ENCODE measurements around the gene ADAMTS17.

The ADAMTS17 gene

GRCh38 chr15:100193277-100193860, 148.4 kb downstream of the ADAMTS17 start:
- DNase-seq, result no peak

- DNase-seq, result no peak
These were observed 149.4 kb downstream of the ADAMTS17 start for GRCh38 chr15:100192097-100193080.

GRCh38 chr15:100191161-100191560, 150.6 kb downstream of the ADAMTS17 start:
- no peak for DNase-seq

GRCh38 chr15:100190675-100191074, 151.1 kb downstream of the ADAMTS17 start:
- DNase-seq, result no peak

GRCh38 chr15:100189849-100190248, 151.9 kb downstream of the ADAMTS17 start:
- no peak for DNase-seq

GRCh38 chr15:100189319-100189718, 152.5 kb downstream of the ADAMTS17 start:
- DNase-seq, result no peak

GRCh38 chr15:100187677-100188076, 154.1 kb downstream of the ADAMTS17 start:
- no peak for DNase-seq

GRCh38 chr15:100186960-100187359, 154.8 kb downstream of the ADAMTS17 start:
- no peak for DNase-seq

- DNase-seq, result no peak
These were observed 155.4 kb downstream of the ADAMTS17 start for GRCh38 chr15:100186366-100186765.

- no peak for DNase-seq
These were observed 157.8 kb downstream of the ADAMTS17 start for GRCh38 chr15:100183921-100184495.

GRCh38 chr15:100180921-100181320, 160.9 kb downstream of the ADAMTS17 start:
- DNase-seq, result no peak

GRCh38 chr15:100175406-100176114, 166.2 kb downstream of the ADAMTS17 start:
- no peak for DNase-seq

GRCh38 chr15:100174904-100175275, 166.9 kb downstream of the ADAMTS17 start:
- DNase-seq, result no peak

GRCh38 chr15:100174159-100174903, 167.4 kb downstream of the ADAMTS17 start:
- no peak for DNase-seq

- DNase-seq, result no peak
These were observed 169.3 kb downstream of the ADAMTS17 start for GRCh38 chr15:100172356-100173024.

- no peak for DNase-seq
These were observed 170.4 kb downstream of the ADAMTS17 start for GRCh38 chr15:100171411-100171810.

GRCh38 chr15:100170291-100171210, 171.2 kb downstream of the ADAMTS17 start:
- no peak for DNase-seq

GRCh38 chr15:100169615-100170290, 172.0 kb downstream of the ADAMTS17 start:
- no peak for DNase-seq

- DNase-seq, result no peak
These were observed 173.0 kb downstream of the ADAMTS17 start for GRCh38 chr15:100168787-100169186.

- DNase-seq, result no peak
These were observed 173.8 kb downstream of the ADAMTS17 start for GRCh38 chr15:100167884-100168375.
